Endothelial cell of umbilical vein (primary cell): Measurements from ENCODE around the gene TTF2. TPM values are rescaled to one million over a fixed set of nuclear protein-coding genes. Genes with fewer than 3 reads are reported as not detected.
A peak's percentile ranks its signal among the peaks of the same experiment; 100 is the strongest.

ENCODE experiments used
- BruUV-seq: library from RNA; stranded (reverse); fragments of 400-500 nt; replicated peaks from 2 replicates; lab custom pipeline; 2021; lab: Mats Ljungman, UMichigan
- CTCF ChIA-PET: fragments of 300-600, 350-600 bp; sonication (Branson Sonifier 250); formaldehyde crosslinking; loops from one replicate; lab custom pipeline; 2021; ENCODE audit warnings: antibody characterized with exemption, inconsistent platforms; lab: Charles Lee
- POLR2A ChIA-PET: fragments of 300-600, 350-600 bp; sonication (Branson Sonifier 250); formaldehyde crosslinking; loops from one replicate; lab custom pipeline; 2021; ENCODE audit warnings: antibody characterized with exemption, inconsistent platforms; lab: Charles Lee
- DNase-seq: peaks from one replicate; pipeline ENCODE4 v3.0.0-alpha.2; 2011; ENCODE audit warnings: low read depth, low spot score
- FAIRE-seq: peaks from 2 replicates; lab custom pipeline; 2011; peaks lifted over from hg19 to GRCh38; lab: Jason Lieb, UNC
- H2AFZ ChIP-seq: 2 replicates; pipeline ENCODE4 v1.6.0; 2012; ENCODE audit warnings: low read depth, low read length, control low read depth, inconsistent platforms
- H3K27ac ChIP-seq: 2 replicates; pipeline ENCODE4 v1.5.1; 2011; ENCODE audit warnings: low read depth, mild to moderate bottlenecking, control low read depth, low read length, moderate library complexity; ENCODE audit not compliant: insufficient read depth
- H3K27me3 ChIP-seq, 2 experiments: 2 replicates each; pipeline versions ENCODE4 v1.6.0 to v1.6.1; 2011; ENCODE audit warnings: low read length in 2 of 2, mixed read lengths in 1 of 2; ENCODE audit not compliant: control insufficient read depth in 2 of 2, insufficient read depth in 2 of 2
- H3K36me3 ChIP-seq, 2 experiments: 2 replicates in 1 of 2; 3 replicates in 1 of 2; pipeline ENCODE4 v1.5.1; 2011; ENCODE audit warnings: low read length in 2 of 2, mild to moderate bottlenecking in 1 of 2, moderate library complexity in 1 of 2; ENCODE audit not compliant: control insufficient read depth in 2 of 2, insufficient read depth in 2 of 2; ENCODE audit errors: extremely low read depth in 1 of 2
- H3K4me1 ChIP-seq: 3 replicates; pipeline ENCODE4 v1.5.1; 2011; ENCODE audit warnings: mild to moderate bottlenecking, low read length; ENCODE audit not compliant: control insufficient read depth, insufficient read depth; ENCODE audit errors: extremely low read depth
- H3K4me2 ChIP-seq: 2 replicates; pipeline ENCODE4 v1.6.1; 2011; ENCODE audit warnings: low read length, control low read depth, mixed read lengths; ENCODE audit not compliant: insufficient read depth
- H3K4me3 ChIP-seq, 3 experiments: fragments of 200-600 bp in 1 of 3; sonication (generic), shearing (Covaris generic) in 1 of 3; replicated peaks in 1 of 3; 2 replicates each; pipeline ENCODE4 v1.5.1; 2011 to 2016; ENCODE audit warnings: control low read depth in 3 of 3, low read length in 3 of 3, mild to moderate bottlenecking in 2 of 3, inconsistent platforms in 1 of 3, low read depth in 1 of 3, moderate library complexity in 1 of 3; ENCODE audit not compliant: insufficient read depth in 1 of 3
- H3K79me2 ChIP-seq: 2 replicates; pipeline ENCODE4 v1.6.0; 2012; ENCODE audit warnings: low read length, inconsistent platforms; ENCODE audit not compliant: control insufficient read depth, insufficient read depth
- H3K9ac ChIP-seq: replicated peaks from 2 replicates; pipeline ENCODE3; 2011; ENCODE audit warnings: low read length, control low read depth; ENCODE audit not compliant: insufficient read depth; ENCODE audit errors: extremely low read depth
- H3K9me1 ChIP-seq: replicated peaks from 3 replicates; pipeline ENCODE4 v1.6.0; 2011; ENCODE audit warnings: mild to moderate bottlenecking, low read length; ENCODE audit not compliant: control insufficient read depth, insufficient read depth; ENCODE audit errors: extremely low read depth
- H3K9me3 ChIP-seq: replicated peaks from 2 replicates; pipeline ENCODE4 v1.5.1; 2012; ENCODE audit warnings: low read length, inconsistent platforms; ENCODE audit not compliant: control insufficient read depth, insufficient read depth
- H4K20me1 ChIP-seq: replicated peaks from 2 replicates; pipeline ENCODE3; 2011; ENCODE audit warnings: mild to moderate bottlenecking, low read length; ENCODE audit not compliant: control insufficient read depth, insufficient read depth; ENCODE audit errors: extremely low read depth
- EZH2 ChIP-seq: IDR thresholded peaks from 2 replicates; pipeline ENCODE4 v1.6.1; 2012; ENCODE audit warnings: borderline replicate concordance, low read depth, mild to moderate bottlenecking, moderate library complexity, low read length, inconsistent platforms; ENCODE audit not compliant: severe bottlenecking
- FOS ChIP-seq: IDR thresholded peaks from 2 replicates; pipeline ENCODE4 v1.6.1; 2011; ENCODE audit warnings: mild to moderate bottlenecking, low read length, moderate library complexity, borderline replicate concordance; ENCODE audit not compliant: insufficient read depth
- GATA2 ChIP-seq: IDR thresholded peaks from 2 replicates; pipeline ENCODE4 v1.7.0; 2011; ENCODE audit warnings: low read depth, mild to moderate bottlenecking, moderate library complexity, mixed read lengths, low read length; ENCODE audit not compliant: insufficient read length, insufficient read depth
- JUN ChIP-seq: IDR thresholded peaks from 2 replicates; pipeline ENCODE4 v1.6.1; 2011; ENCODE audit warnings: borderline replicate concordance, low read depth; ENCODE audit not compliant: insufficient read length, insufficient read depth
- MYC ChIP-seq: IDR thresholded peaks from one replicate; pipeline ENCODE4 v1.6.1; 2011; ENCODE audit warnings: mild to moderate bottlenecking, low read depth, low read length
- POLR2A ChIP-seq: IDR thresholded peaks from 2 replicates; pipeline ENCODE4 v1.6.1; 2012; ENCODE audit warnings: low read depth, mild to moderate bottlenecking, control low read depth, low read length
- POLR2AphosphoS5 ChIP-seq: IDR thresholded peaks from 2 replicates; pipeline ENCODE4 v1.6.1; 2012; ENCODE audit warnings: low read depth, mild to moderate bottlenecking, control low read depth, low read length, moderate library complexity; ENCODE audit not compliant: insufficient read depth
- dilution Hi-C: fragments of 300-500 bp; cut with MboI; formaldehyde crosslinking; loops from one replicate; pipeline ENCODE4 v1.15.0; 2019; ENCODE audit warnings: low sequenced_read_pairs; ENCODE audit not compliant: extremely low pct_ligation_motif_present
- intact Hi-C: fragments of 100-400 bp; cut with micrococcal nuclease; formaldehyde crosslinking; loops from one replicate; pipeline ENCODE4 v1.10.0; 2022
- polyA plus RNA-seq, 4 experiments: library from polyadenylated mRNA; depleted of rRNA in 3 of 4; stranded (reverse) in 3 of 4; unstranded in 1 of 4; fragments of >200 nt; gene quantifications; 2 replicates each; pipeline versions ENCODE4 v1.2.1 to v1.2.3, GENCODE V29; 2011 to 2012; ENCODE audit warnings: missing spikeins in 1 of 4
- total RNA-seq: library from RNA; stranded (reverse); gene quantifications from 2 replicates; pipeline ENCODE4 v1.2.3, GENCODE V29; 2021
- TF ChIP-seq, protein P1 (sequence below): IDR thresholded peaks from 2 replicates; pipeline ENCODE4 v1.6.1; 2011; ENCODE audit not compliant: insufficient read depth, insufficient read length
- TF ChIP-seq, protein P2 (sequence below), 2 donors: IDR thresholded peaks; 1 replicate in 1 of 2; 2 replicates in 1 of 2; pipeline ENCODE4 v1.5.1; 2011; ENCODE audit warnings: low read length in 2 of 2, mild to moderate bottlenecking in 2 of 2, moderate library complexity in 2 of 2, control low read depth in 1 of 2, inconsistent platforms in 1 of 2, low read depth in 1 of 2; ENCODE audit not compliant: insufficient read depth in 1 of 2; ENCODE audit errors: extremely low read depth in 1 of 2

The TTF2 gene
- total and polyA plus RNA-seq, 2 donors (not counting 3 experiments of a cell fraction or from before 2014, with no cell fraction given) = 8.8 to 44.4 TPM

DNA sequence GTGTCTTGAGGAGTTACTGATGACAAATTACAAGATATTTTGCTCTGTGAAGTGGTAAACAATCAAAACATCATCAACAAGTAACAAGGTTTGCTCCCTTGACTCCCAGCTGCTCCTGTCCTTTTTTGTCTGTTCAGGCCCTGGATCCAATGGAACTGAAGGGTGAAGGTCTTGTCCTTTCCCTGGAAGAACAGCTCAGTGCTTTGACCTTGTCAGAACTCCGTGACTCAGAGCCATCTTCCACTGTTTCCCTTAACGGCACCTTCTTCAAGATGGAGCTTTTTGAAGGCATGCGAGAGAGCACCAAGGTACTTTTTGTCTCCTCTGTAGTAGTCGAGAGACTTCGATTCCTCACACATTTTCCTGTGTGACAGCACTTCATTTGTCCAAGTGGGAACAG, 32.5 kb downstream of the TTF2 start:
- peak overlapping the region; percentile 42 for H2AFZ ChIP-seq
- H3K9ac ChIP-seq = peak overlapping the region; percentile 93
- peaks cover 35% of the 10 kb centered on the region for H3K4me1 ChIP-seq
- no peak for DNase-seq
- no peaks in the 10 kb centered on the region for H4K20me1 ChIP-seq
- no peaks in the 10 kb centered on the region for H3K9me1 ChIP-seq
- peaks cover 3 to 6% of the 10 kb centered on the region in 2 experiments for H3K36me3 ChIP-seq
- no peaks in the 10 kb centered on the region for H3K9me3 ChIP-seq
- H3K4me3 ChIP-seq = no peak overlapping the region
- dilution Hi-C loops = no loop called here
- H3K4me2 ChIP-seq = peak overlapping the region; percentile 78
- POLR2A ChIA-PET = interaction anchor here (1.1 to 1.3 kb wide), 2 partner anchors 15 to 30 kb away, joined by 5 to 7 read pairs; no protein-coding TSS in a partner anchor
- H3K79me2 ChIP-seq = no peaks in the 10 kb centered on the region
- no TSS peak for BruUV-seq
- peak overlapping the region; percentile 99 for H3K27ac ChIP-seq
- TF ChIP-seq, protein P1, sequence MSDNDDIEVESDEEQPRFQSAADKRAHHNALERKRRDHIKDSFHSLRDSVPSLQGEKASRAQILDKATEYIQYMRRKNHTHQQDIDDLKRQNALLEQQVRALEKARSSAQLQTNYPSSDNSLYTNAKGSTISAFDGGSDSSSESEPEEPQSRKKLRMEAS = no peak
- TF ChIP-seq GATA2 = no peak
- TF ChIP-seq POLR2AphosphoS5 = no peak
- no peak for TF ChIP-seq POLR2A
- no peak for TF ChIP-seq JUN
- TF ChIP-seq FOS = no peak
- TF ChIP-seq, protein P2, sequence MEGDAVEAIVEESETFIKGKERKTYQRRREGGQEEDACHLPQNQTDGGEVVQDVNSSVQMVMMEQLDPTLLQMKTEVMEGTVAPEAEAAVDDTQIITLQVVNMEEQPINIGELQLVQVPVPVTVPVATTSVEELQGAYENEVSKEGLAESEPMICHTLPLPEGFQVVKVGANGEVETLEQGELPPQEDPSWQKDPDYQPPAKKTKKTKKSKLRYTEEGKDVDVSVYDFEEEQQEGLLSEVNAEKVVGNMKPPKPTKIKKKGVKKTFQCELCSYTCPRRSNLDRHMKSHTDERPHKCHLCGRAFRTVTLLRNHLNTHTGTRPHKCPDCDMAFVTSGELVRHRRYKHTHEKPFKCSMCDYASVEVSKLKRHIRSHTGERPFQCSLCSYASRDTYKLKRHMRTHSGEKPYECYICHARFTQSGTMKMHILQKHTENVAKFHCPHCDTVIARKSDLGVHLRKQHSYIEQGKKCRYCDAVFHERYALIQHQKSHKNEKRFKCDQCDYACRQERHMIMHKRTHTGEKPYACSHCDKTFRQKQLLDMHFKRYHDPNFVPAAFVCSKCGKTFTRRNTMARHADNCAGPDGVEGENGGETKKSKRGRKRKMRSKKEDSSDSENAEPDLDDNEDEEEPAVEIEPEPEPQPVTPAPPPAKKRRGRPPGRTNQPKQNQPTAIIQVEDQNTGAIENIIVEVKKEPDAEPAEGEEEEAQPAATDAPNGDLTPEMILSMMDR (IDR thresholded peaks at IDR 0.05; ENCODE audit: extremely low read depth in 1 of 2, insufficient read depth in 1 of 2, low read depth in 1 of 2, low read length in 2 of 2) = no peak
- TF ChIP-seq MYC = no peak
- no peak for TF ChIP-seq EZH2
- FAIRE-seq = no peak
- CTCF ChIA-PET = interaction anchor here (1.0 to 5.4 kb wide), 19 partner anchors 9 to 803 kb away, joined by 3 to 70 read pairs (median 10); partner anchors contain the start of genes TRIM45 and TTF2
- intact Hi-C loops = no loop called here
- no peaks in the 10 kb centered on the region for H3K27me3 ChIP-seq
